Spleen (tissue), 11 donors: ENCODE results near the gene DNM1. TPM values are rescaled to one million over a fixed set of nuclear protein-coding genes. Genes with fewer than 3 reads are reported as not detected.

Source experiments
- DNase-seq: peaks from one replicate; pipeline ENCODE4 v3.0.0-alpha.2; 2020
- H3K27ac ChIP-seq, 8 donors: fragments of 200-600 bp; sonication (generic) in 7 of 8; 1 replicate in 4 of 8; 2 replicates in 4 of 8; pipeline versions ENCODE4 v1.5.0 to v1.8.0; 2016 to 2021; ENCODE audit warnings: inconsistent platforms in 4 of 8, mild to moderate bottlenecking in 4 of 8, moderate library complexity in 1 of 8
- H3K27me3 ChIP-seq, 7 donors: fragments of 200-600 bp; sonication (generic) in 6 of 7; replicated peaks in 1 of 7; 1 replicate in 4 of 7; 2 replicates in 3 of 7; pipeline versions ENCODE4 v1.5.0 to v1.8.0; 2016 to 2021; ENCODE audit warnings: inconsistent platforms in 3 of 7, mild to moderate bottlenecking in 1 of 7
- H3K36me3 ChIP-seq, 6 donors: fragments of 200-600 bp; sonication (generic) in 5 of 6; 1 replicate in 4 of 6; 2 replicates in 2 of 6; pipeline versions ENCODE4 v1.5.0 to v1.8.0; 2016 to 2021; ENCODE audit warnings: inconsistent platforms in 2 of 6
- H3K4me1 ChIP-seq, 6 donors: fragments of 200-600 bp; sonication (generic) in 5 of 6; 1 replicate in 3 of 6; 2 replicates in 3 of 6; pipeline versions ENCODE4 v1.5.0 to v1.8.0; 2016 to 2021; ENCODE audit warnings: inconsistent platforms in 3 of 6
- H3K4me3 ChIP-seq, 8 donors: fragments of 200-600 bp; sonication (generic) in 7 of 8; 1 replicate in 4 of 8; 2 replicates in 4 of 8; pipeline versions ENCODE4 v1.5.0 to v1.8.0; 2016 to 2021; ENCODE audit warnings: inconsistent platforms in 4 of 8, mild to moderate bottlenecking in 4 of 8, moderate library complexity in 2 of 8
- H3K9me3 ChIP-seq, 8 donors: fragments of 200-600 bp; sonication (generic) in 7 of 8; 1 replicate in 4 of 8; 2 replicates in 4 of 8; pipeline versions ENCODE4 v1.5.0 to v1.8.0; 2016 to 2021; ENCODE audit warnings: inconsistent platforms in 4 of 8
- CTCF ChIP-seq, 11 experiments: fragments of 200-600 bp in 7 of 11; fragments of 450-650 bp in 4 of 11; sonication (generic) in 4 of 11; IDR thresholded peaks in 8 of 11; conservative IDR thresholded peaks in 3 of 11; 1 replicate in 7 of 11; 2 replicates in 4 of 11; pipeline versions ENCODE4 v1.4.0 to v1.8.0; 2016 to 2021; ENCODE audit warnings: antibody characterized with exemption in 11 of 11, inconsistent platforms in 4 of 11, mild to moderate bottlenecking in 1 of 11
- POLR2A ChIP-seq, 3 donors: fragments of 450-650 bp; IDR thresholded peaks; one replicate each; pipeline ENCODE4 v1.5.1; 2017; ENCODE audit warnings: antibody characterized with exemption in 3 of 3, mild to moderate bottlenecking in 1 of 3
- POLR2AphosphoS5 ChIP-seq, 3 donors: sonication (generic); formaldehyde crosslinking; IDR thresholded peaks; one replicate each; pipeline ENCODE4 v1.5.1; 2017; ENCODE audit warnings: antibody characterized with exemption in 3 of 3
- WGBS, 5 donors: extraction: QIAGEN DNeasy Blood & Tissue Kit in 3 of 5; methylation state at CpG; one replicate each; pipeline versions ENCODE4 v1.1.5 to v1.1.7; 2013 to 2018; 5-methylcytosine and 5-hydroxymethylcytosine counted together
- intact Hi-C: fragments of 100-400 bp; cut with DNase I; formaldehyde crosslinking; loops from one replicate; pipeline ENCODE4 v1.15.0; 2023; ENCODE audit warnings: low total_unique reads
- polyA plus RNA-seq, 3 donors: library from polyadenylated mRNA; stranded (reverse); fragments of 200-250 nt; gene quantifications; one replicate each; pipeline ENCODE4 v1.2.1, GENCODE V29; 2013
- total RNA-seq, 7 donors: library from RNA; depleted of rRNA in 3 of 7; stranded (reverse); fragments of >200 nt in 3 of 7; fragmentation: NEBNext Ultra II Directional in 4 of 7; extraction: Animal tissue kit (Norgen Biotek cat#: 25700) in 4 of 7; gene quantifications; one replicate each; pipeline versions ENCODE4 v1.1.0 to v1.2.1, GENCODE V29; 2016 to 2021
- donor health status: healthy with polysubstance abuse.
- donor health status: DM: no; HTN: no; CAD: no; lungs with moderate emphysema.
- donor health status: DM: no; HTN: no; CAD: no.
- donor health status: Bipolar disorder and iron deficiency.
- donor health status: healthy.
- donor health status: DM: no; HTN: no; CAD: no.
- donor health status: DM: yes; HTN: yes; CAD: no.

Gene DNM1
- total and polyA plus RNA-seq, 10 donors, result 0.42 to 3.6 (median 1.6) TPM

GRCh38 chr9:128257907-128258306 lies 54.7 kb downstream of the DNM1 start:
- no peaks in the 10 kb centered on the region for H3K9me3 ChIP-seq
- DNase-seq, result no peak
- peaks cover 0 to 3% (median 0%) of the 10 kb centered on the region in 7 donors for H3K27me3 ChIP-seq
- 92 to 97% (median 92%) methylated on average over 11 of the region's 11 CpGs for WGBS, 5 donors
- no peak overlapping the region for H3K4me3 ChIP-seq
- H3K36me3 ChIP-seq, result peaks cover 17 to 75% (median 63%) of the 10 kb centered on the region in 6 donors
- H3K4me1 ChIP-seq, result no peaks in the 10 kb centered on the region
- H3K27ac ChIP-seq, result no peak overlapping the region
- TF ChIP-seq POLR2A (IDR thresholded peaks at IDR 0.05), result no peak
- no peak for TF ChIP-seq CTCF (IDR thresholded peaks at IDR 0.05 in 8 of 11, conservative IDR thresholded peaks at IDR 0.05 in 3 of 11)
- no peak for TF ChIP-seq POLR2AphosphoS5 (IDR thresholded peaks at IDR 0.05)
- intact Hi-C loops, result no loop called here

DNA sequence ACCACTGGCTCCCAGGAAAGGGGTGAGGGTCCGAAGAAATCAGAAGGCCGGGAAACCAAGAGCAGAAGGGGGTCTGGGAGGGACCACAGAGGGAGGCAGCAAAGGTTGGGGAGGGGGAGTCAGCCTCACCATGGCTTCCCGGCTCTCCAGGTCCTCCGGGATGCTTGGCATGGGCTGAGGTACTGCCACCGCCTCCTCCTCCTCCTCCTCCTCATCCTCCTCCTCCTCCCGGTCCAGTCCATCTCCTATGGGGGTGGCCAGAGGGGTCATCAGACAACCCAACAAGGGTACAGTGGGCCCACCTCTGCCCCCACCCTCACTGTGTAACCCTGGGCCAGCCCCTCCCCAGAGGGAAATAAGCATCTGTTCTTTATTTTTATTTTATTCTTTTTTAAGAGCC lies 55.1 kb downstream of the DNM1 start:
- H3K4me1 ChIP-seq, result no peaks in the 10 kb centered on the region
- H3K27me3 ChIP-seq, result peaks cover 0 to 3% (median 0%) of the 10 kb centered on the region in 7 donors
- no peak for TF ChIP-seq POLR2AphosphoS5 (IDR thresholded peaks at IDR 0.05)
- TF ChIP-seq POLR2A (IDR thresholded peaks at IDR 0.05), result no peak
- no peak for TF ChIP-seq CTCF (IDR thresholded peaks at IDR 0.05 in 8 of 11, conservative IDR thresholded peaks at IDR 0.05 in 3 of 11)
- WGBS, 5 donors, result 90 to 100% (median 93%) methylated on average over 4 to 6 of the region's 6 CpGs
- no peak overlapping the region for H3K4me3 ChIP-seq
- H3K9me3 ChIP-seq, result no peaks in the 10 kb centered on the region
- intact Hi-C loops, result no loop called here
- H3K27ac ChIP-seq, result no peak overlapping the region
- no peak for DNase-seq
- peaks cover 17 to 79% (median 65%) of the 10 kb centered on the region in 6 donors for H3K36me3 ChIP-seq

- TF ChIP-seq POLR2AphosphoS5 (IDR thresholded peaks at IDR 0.05) (no peak), POLR2A (IDR thresholded peaks at IDR 0.05) (no peak), CTCF (IDR thresholded peaks at IDR 0.05 in 8 of 11, conservative IDR thresholded peaks at IDR 0.05 in 3 of 11) (no peak)
- no peak for DNase-seq
- Histone ChIP-seq H3K4me1 (no peaks in the 10 kb centered on the region), H3K4me3 (no peak overlapping the region), H3K27ac (no peak overlapping the region), H3K36me3 (peaks cover 17 to 88% (median 68%) of the 10 kb centered on the region in 6 donors), H3K27me3 (peaks cover 0 to under 1% (median 0%) of the 10 kb centered on the region in 7 donors), H3K9me3 (no peaks in the 10 kb centered on the region)
- WGBS, 5 donors, result 87 to 95% (median 90%) methylated on average over 9 of the region's 9 CpGs
- intact Hi-C loops, result no loop called here
Observed at GRCh38 chr9:128259156-128259555, 56.0 kb downstream of the DNM1 start.

GRCh38 chr9:128260340-128260739 lies 57.2 kb downstream of the DNM1 start:
- Histone ChIP-seq H3K36me3 (peaks cover 17 to 100% (median 72%) of the 10 kb centered on the region in 6 donors), H3K4me3 (no peak overlapping the region), H3K27ac (no peak overlapping the region), H3K9me3 (no peaks in the 10 kb centered on the region), H3K27me3 (no peaks in the 10 kb centered on the region), H3K4me1 (no peaks in the 10 kb centered on the region)
- TF ChIP-seq POLR2AphosphoS5 (IDR thresholded peaks at IDR 0.05) (no peak), POLR2A (IDR thresholded peaks at IDR 0.05) (no peak), CTCF (IDR thresholded peaks at IDR 0.05 in 8 of 11, conservative IDR thresholded peaks at IDR 0.05 in 3 of 11) (no peak)
- WGBS, 5 donors, result 96 to 99% (median 98%) methylated on average over 17 of the region's 17 CpGs
- no peak for DNase-seq
- intact Hi-C loops, result no loop called here
